ENCODE results near the gene EBPL. TPM values are rescaled to one million over a fixed set of nuclear protein-coding genes. Genes with fewer than 3 reads are reported as not detected.

EBPL gene
- total and polyA plus RNA-seq, 9 of the 15 experiments (the other 6 are each of a cell fraction or from before 2014, with no cell fraction given): 5.2 to 68.3 (median 43.0) TPM

DNA sequence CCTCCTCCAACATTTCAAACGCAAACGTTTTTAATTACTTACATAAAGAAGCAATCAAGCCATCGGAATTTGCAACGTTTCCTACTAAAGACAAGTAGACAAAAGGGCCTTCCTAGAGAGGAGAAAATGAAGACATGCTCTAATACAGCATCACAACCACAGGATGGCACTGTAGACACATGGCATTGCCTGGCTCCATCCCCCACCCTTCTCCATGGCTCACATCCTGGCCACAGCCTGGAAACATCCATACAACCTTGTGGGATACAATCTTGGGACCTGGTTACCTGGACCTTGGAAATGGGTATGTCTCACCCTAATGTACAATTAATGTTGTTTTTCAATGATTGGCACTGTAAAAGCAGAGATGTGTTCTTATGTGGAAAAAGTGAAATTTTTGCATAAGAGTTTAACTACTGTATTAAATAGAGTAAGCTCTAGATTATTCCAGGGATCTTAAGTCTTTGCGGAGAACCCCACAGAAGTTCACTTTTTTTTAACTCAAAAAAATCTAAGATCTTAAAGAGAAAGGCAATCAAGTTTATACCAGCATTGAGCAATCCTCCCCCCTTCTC is 21.5 kb downstream of the EBPL start:
- no peaks in the 10 kb centered on the region for H3K9me3 ChIP-seq (replicated peaks; ENCODE audit: control insufficient read depth, insufficient read depth, low read depth, low read length)
- no peak overlapping the region for H2AFZ ChIP-seq (ENCODE audit: low read depth, low read length)
- no peak overlapping the region for H3K4me2 ChIP-seq (ENCODE audit: insufficient read depth, low read length)
- ATAC-seq: peak; percentile 94
- no TSS peak for BruUV-seq (replicated peaks)
- DNase-seq (ENCODE audit: extremely low read depth in 1 of 4, low spot score in 3 of 4): peak; percentile 40 to 57 (median 49)
- 72% methylated on average over 5 of the region's 5 CpGs for WGBS (ENCODE audit: insufficient coverage, low coverage, missing lambda C conversion rate)
- ChIA-PET CTCF (ENCODE audit: low intra/inter-chr PET ratio) (interaction anchor here (0.7 to 0.9 kb wide), 4 partner anchors 175 to 1401 kb away, joined by 3 read pairs; no protein-coding TSS in a partner anchor), POLR2A (no interaction called here)
- in situ Hi-C loops (cut with MboI) (loop anchor here (25.0 kb wide), 1 partner anchor 1392 kb away; no protein-coding TSS in a partner anchor), intact Hi-C loops (cut with micrococcal nuclease) (loop anchor here (1.0 to 5.0 kb wide), 2 partner anchors 122 to 178 kb away; partner anchors contain the start of gene KPNA3)
- H3K9ac ChIP-seq (ENCODE audit: insufficient read depth in 1 of 2, low read depth in 2 of 2, low read length in 2 of 2): no peak overlapping the region
- H3K9me1 ChIP-seq (ENCODE audit: control insufficient read depth, insufficient read depth, low read length): no peaks in the 10 kb centered on the region
- FAIRE-seq: peak; percentile 15
- H3K27ac ChIP-seq (ENCODE audit: extremely low read depth, low read depth, low read length): no peak overlapping the region
- no peaks in the 10 kb centered on the region; the same call in 2 of the 3 replicates for H3K79me2 ChIP-seq (ENCODE audit: control insufficient read depth, insufficient read depth, low read length)
- H3K27me3 ChIP-seq (ENCODE audit: control insufficient read depth in 2 of 2, insufficient read depth in 2 of 2, low read length in 2 of 2): no peaks in the 10 kb centered on the region
- H3K4me1 ChIP-seq (replicated peaks in 1 of 2; ENCODE audit: control insufficient read depth in 2 of 2, insufficient read depth in 2 of 2, low read length in 2 of 2): no peaks in the 10 kb centered on the region
- no peak overlapping the region for H3K4me3 ChIP-seq
- H3K36me3 ChIP-seq (ENCODE audit: control insufficient read depth, insufficient read depth, low read length): peaks cover 16% of the 10 kb centered on the region; the same call in 2 of the 3 replicates
- no peaks in the 10 kb centered on the region for H4K20me1 ChIP-seq (replicated peaks; ENCODE audit: control insufficient read depth, insufficient read depth, low read length)
- TF ChIP-seq MAZ (CRISPR knock-in tag; conservative IDR thresholded peaks at IDR 0.05 in 1 of 2, IDR thresholded peaks at IDR 0.05 in 1 of 2): 0 out of 4 replicates have a peak, but pooled peaks of 1 of the 2 experiments have one; percentile 18
- TF ChIP-seq CTCF (IDR thresholded peaks at IDR 0.05 in 2 of 3, conservative IDR thresholded peaks at IDR 0.05 in 1 of 3; ENCODE audit: insufficient read depth in 2 of 3, low read depth in 1 of 3, low read length in 3 of 3): peak; percentile 56 to 69 (median 57); a peak in 5 of 6 replicates
- no peak for TF ChIP-seq SAFB2 (IDR thresholded peaks at IDR 0.05; ENCODE audit: borderline replicate concordance, low read depth, low read length, severe bottlenecking)
- TF ChIP-seq CREM (IDR thresholded peaks at IDR 0.05; ENCODE audit: low read depth): 0 out of 2 replicates have a peak, but pooled peaks have one; percentile 30
- TF ChIP-seq, protein P1, sequence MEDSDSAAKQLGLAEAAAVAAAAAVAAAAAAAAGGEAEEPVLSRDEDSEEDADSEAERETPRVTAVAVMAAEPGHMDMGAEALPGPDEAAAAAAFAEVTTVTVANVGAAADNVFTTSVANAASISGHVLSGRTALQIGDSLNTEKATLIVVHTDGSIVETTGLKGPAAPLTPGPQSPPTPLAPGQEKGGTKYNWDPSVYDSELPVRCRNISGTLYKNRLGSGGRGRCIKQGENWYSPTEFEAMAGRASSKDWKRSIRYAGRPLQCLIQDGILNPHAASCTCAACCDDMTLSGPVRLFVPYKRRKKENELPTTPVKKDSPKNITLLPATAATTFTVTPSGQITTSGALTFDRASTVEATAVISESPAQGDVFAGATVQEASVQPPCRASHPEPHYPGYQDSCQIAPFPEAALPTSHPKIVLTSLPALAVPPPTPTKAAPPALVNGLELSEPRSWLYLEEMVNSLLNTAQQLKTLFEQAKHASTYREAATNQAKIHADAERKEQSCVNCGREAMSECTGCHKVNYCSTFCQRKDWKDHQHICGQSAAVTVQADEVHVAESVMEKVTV (CRISPR knock-in tag; IDR thresholded peaks at IDR 0.05): peak; percentile 60
- TF ChIP-seq MEF2A (IDR thresholded peaks at IDR 0.05; ENCODE audit: control insufficient read depth, low read depth, low read length): no peak
- TF ChIP-seq RAD21 (CRISPR knock-in tag; conservative IDR thresholded peaks at IDR 0.05 in 1 of 2, IDR thresholded peaks at IDR 0.05 in 1 of 2): peak; percentile 76 to 80
- TF ChIP-seq DIDO1 (tag; IDR thresholded peaks at IDR 0.05; ENCODE audit: low read depth): no peak
- peak; percentile 43; the same call in 1 of the 2 replicates for TF ChIP-seq STAG1 (CRISPR knock-in tag; IDR thresholded peaks at IDR 0.05; ENCODE audit: borderline replicate concordance)
